CD4-positive, alpha-beta T cell treated with Interleukin-6 for 4 hours (primary cell): ENCODE measurements around the gene DNAAF6.
"Not testable (repeated sequence)": the region's sequence is repeated elsewhere in the genome, so short reads cannot be mapped to it uniquely, and the experiment has no call there.

Source experiments
- DNase-seq: peaks from one replicate; pipeline ENCODE4 v3.0.0-alpha.2; 2020; ENCODE audit warnings: mixed read lengths

Gene DNAAF6

DNA sequence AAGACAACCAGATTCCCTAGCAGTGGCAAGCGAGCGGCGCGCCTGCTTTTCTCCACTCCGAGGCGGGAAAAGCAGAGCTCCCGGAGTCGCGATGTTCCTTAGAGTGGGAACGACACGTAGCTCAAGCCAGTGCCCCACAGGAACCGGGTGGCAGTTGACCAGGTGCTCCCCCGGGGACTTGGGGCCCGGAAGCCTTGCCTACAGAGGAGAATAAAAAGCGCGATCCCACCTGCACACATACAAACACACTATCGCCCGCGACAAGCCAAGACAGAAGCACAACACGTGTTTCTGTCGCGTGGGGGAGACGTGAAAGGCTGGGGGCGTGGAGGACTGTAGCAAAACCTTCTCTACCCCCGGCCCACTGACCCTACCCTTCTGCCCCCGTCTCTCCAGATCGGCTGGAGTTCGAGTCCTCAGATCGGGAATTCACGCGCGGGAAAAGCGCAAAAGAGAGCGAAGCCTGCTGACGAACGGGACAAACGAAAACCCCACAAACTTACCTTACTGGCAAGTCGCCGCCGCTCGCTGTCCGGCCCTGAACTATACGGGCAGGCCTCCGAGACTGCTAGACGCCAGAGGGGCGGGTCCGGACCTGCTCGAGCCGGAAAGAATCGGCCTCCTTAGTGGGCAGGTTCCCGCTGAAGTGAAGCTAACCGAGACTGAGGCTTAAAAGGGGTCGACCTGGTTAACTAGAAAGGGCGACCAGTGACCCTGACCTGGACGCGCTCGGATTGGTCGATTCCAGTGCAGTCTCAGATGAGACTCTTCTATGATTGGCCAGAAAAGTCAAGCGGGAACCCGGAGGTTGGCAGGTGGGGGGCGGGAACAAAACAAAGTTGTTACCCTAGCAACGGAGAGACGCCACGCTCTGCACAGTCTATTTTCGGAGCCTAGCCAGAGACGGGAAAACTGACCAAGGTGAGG, at the start of gene DNAAF6, which contains the start of gene NUP62CL:
Gene DNAAF6, plus strand, starts transcription at position 842 of the 927 bp plus-strand sequence. CDS start 6,265 bp downstream, outside the sequence.
Gene NUP62CL, minus strand, starts transcription at position 664 of the 927 bp plus-strand sequence. CDS start 31,287 bp downstream, outside the sequence.
- peak; percentile 74 for DNase-seq

DNA sequence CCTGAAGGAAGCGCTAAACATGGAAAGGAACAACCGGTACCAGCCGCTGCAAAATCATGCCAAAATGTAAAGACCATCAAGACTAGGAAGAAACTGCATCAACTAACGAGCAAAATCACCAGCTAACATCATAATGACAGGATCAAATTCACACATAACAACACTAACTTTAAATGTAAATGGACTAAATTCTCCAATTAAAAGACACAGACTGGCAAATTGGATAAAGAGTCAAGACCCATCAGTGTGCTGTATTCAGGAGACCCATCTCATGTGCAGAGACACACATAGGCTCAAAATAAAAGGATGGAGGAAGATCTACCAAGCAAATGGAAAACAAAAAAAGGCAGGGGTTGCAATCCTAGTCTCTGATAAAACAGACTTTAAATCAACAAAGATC, 48.8 kb upstream of the DNAAF6 start:
- not testable (repeated sequence) for DNase-seq

DNA sequence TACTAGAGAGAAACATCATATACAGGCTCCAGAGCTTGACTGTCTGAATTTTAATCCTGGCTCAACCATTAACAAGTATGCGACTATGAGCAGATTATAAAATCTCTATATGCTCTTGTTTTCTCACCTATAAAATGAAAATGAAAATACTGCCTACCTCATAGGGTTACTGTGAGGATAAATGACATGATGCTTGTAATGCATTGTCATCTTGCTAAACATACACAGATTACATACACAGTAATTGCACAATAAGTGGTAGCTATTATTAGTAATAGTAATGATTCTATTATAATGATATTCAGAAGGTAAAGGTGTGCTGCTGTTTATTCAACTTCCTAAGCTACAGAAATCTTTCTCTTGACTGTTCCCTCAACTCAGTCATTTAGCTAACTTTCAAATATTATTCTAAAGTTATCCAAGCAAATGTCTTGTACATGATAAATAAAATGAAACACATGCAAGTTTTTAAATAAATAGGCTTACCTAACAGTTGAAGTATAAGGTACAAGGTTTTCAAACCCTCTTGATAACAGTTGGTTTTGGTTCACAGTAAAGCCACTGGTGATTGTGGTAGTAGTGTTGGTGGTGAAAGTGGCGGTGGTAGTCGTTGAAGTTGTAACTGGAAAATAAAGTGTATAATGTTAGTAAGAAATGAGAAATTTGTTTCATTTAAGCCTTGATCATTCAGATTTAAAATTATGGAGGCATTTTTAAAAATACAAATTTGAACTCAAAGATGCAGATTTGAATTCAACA, 39.1 kb upstream of the DNAAF6 start:
- DNase-seq = no peak

DNA sequence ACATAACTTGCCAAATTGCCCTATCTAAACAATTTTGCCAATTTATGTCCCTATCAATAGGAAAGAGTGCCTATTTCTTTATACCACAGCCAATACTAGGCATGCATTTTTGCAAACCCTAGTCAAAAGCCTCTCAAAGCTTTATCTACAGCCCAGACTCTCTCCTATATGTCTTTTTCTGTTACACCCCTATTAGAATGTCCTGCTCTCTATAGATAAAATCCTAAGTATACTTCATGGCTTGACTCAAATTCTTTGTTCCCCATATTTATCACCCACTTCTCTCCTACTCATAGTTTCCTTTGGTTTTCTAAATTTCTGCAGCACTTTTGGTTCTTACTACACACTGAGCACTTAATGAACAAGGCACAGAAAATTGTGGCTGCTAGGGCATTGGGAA, 38.2 kb upstream of the DNAAF6 start:
- DNase-seq = no peak

DNA sequence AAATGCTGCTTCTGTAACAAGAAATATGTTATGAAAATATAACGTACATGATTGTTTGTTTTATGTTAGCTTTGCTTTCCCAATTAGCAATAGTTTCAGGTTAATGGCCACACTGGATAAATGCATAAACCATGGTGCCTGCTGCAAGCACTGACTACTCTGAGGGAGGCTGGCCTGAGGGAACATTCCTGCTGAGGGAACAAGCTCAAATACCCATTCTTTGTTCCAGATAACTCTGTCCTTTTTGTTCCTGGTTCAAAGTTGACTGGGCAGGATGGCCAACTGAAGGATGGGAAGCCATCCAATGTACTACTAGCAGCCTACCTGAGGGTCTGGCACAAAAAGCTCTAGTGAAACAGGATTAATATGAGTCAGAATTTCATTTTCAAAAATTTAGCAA, 37.7 kb upstream of the DNAAF6 start:
- DNase-seq = no peak

GRCh38 chrX:107171369-107172102, 34.9 kb upstream of the DNAAF6 start:
- DNase-seq = no peak

GRCh38 chrX:107197319-107197718, 9.1 kb upstream of the DNAAF6 start:
- no peak for DNase-seq

- not testable (repeated sequence) for DNase-seq
Measured at GRCh38 chrX:107198074-107198473, 8.3 kb upstream of the DNAAF6 start.

DNA sequence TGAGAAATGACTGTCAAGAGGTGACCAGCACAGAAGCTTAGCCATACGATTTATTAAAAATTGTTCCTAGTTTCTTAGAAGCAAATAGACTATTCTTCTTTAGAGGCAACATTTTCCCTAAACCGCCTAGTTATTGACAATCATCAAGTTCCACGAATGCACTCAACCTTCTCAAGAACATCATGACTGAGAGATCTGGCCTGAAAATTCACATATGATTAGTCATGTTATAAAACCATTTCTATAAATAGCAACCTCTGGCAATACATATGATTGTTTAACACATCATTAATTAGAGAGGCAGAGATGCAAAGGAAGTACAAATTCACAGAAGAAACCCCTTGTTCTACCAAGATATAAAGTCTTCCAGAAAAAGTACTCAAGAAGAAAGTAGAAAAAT, 6.9 kb upstream of the DNAAF6 start:
- no peak for DNase-seq

DNA sequence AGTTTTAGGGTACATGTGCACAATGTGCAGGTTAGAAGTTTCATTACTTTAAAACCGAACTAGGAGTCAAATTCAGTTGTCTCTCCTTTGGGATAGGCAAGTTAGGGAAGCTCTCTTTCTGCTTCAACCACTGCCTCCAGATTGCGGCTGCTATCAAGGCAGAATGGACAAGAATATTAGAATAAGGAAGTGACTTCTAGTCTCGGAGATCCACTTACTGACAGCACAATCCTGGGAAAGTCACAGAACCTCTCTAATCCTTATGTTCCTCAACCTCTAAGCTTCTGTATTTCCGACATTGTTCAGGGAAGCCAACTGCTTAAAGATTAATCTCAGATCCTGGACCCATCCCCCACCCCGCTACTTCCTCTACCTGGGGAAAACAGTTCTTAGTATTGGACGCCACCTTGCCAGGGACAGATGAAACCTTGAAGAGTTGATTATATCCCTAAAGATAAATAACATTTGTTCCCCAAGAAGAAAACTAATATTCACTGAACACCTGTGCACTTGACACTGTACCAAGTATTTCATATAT, 2.3 kb upstream of the DNAAF6 start:
- DNase-seq = no peak

DNA sequence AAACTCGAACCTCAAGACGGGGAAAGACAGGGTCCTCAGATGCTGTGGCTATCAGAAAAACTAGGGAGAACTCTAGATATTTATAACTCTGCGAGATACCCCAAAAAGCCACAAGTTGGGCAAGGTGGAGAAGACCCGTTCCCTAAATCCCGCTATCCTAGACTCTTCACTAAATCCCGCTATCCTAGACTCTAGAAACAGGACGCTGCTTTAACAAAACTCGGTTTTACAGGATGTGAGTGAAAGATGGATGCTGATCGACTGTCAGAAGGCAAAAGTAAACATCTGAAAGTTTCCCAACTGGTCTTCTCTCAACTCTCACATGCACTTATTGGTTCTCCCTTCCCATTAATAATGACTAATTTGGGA, 270 bp downstream of the DNAAF6 start:
- no peak for DNase-seq

DNA sequence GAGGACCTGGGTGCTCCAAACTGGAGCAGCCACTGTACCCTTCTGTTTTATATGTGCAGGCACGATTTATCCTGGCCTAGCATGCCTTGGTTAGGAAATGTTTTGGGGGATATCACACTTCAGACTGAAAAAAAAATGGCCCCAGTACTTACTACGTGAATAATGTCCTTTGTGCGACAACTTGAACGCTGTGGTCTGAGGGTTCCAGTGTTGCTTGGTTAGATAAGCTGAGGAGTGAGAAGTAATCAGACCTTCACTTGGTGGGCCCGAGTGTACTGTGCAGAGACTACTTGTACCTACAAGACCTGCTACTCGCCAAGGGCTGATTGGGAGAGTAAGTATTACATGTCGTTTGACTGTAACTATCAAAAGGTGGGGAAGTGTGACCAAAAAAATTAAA, 678 bp downstream of the DNAAF6 start:
- no peak for DNase-seq

DNA sequence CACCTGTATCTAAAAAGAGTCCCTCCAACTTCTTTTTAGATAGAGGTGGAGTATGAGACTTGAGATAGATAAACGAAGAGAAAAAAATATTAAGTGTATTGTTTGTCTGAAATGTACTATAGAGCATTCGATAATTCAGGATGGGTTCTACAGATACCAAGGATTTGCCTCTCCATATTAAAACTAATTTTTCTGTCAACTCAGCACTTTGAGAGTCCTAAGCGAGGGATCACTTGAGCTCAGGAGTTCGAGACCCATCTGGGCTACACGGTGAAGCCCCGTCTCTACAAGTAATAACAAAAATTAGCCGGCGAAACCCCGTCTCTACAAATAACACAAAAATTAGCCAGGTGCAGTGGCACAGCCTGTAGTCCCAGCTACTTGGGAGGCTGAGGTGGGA, 1.5 kb downstream of the DNAAF6 start:
- DNase-seq = no peak

- no peak for DNase-seq
Measured at GRCh38 chrX:107213477-107213876, 7.1 kb downstream of the DNAAF6 start.

GRCh38 chrX:107226757-107227156, 20.3 kb downstream of the DNAAF6 start:
- no peak for DNase-seq

GRCh38 chrX:107227780-107228485, 21.5 kb downstream of the DNAAF6 start:
- DNase-seq = no peak

GRCh38 chrX:107228486-107228819, 22.0 kb downstream of the DNAAF6 start:
- no peak for DNase-seq

- DNase-seq = peak; percentile 23
Measured at GRCh38 chrX:107272431-107272921, 66.1 kb downstream of the DNAAF6 start.

DNA sequence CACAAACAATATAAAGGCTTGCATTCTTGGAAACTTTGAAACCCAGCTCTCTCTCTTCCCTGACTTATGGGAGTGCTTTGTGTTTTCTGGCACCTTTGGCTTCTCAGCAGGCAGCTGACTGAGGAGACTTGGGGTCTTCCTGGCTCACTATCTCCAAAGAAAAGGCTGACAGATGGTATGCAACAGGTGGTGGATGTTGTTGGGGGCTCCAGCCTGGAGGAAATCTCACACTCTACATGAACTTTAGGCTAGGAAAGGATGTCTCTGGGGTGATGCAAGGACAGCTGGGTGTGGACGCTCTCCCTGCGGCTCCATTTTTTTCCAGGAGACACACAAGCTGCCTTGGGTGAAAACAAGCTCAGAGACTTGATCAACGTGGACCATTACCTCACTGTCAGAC, 67.4 kb downstream of the DNAAF6 start:
- DNase-seq = no peak

DNA sequence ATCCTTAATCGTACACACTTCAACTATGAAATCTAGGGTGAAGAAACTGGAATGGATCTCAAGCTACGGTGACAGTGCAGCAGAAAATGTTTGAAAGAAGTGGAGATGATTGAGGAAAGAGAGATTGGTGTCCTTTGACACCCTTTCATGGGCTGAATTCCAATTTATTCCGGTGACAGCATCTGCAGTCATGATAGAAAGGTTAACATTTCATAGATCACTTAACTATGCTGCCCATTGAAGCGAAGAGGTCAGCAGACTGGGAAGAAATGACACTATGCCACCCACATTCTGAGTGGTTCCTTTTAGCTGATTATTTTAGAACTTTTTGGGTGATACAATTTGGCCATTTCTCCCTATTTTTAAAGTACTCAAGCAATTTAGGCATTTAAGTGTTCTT, 82.3 kb downstream of the DNAAF6 start:
- no peak for DNase-seq

DNA sequence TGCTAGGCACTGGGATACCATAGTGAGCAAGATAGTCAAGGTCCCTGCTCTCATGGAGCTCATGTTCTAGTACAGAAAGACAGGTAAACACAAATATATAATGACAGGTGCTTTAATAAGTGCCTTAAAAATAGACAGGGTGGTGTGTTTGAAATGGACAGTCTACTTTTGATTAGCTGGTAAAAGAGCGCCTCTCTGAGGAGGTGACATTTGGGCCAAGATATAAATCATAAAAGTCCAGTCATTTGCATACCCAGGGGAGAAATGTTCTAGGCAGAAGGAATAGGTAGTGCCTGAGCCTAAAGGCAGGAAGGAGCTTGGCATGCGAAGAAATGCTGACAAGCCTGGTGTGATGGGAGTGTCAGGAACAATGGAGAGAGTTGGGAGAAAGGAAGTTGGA, 83.6 kb downstream of the DNAAF6 start:
- no peak for DNase-seq

- no peak for DNase-seq
Measured at GRCh38 chrX:107293056-107293455, 86.6 kb downstream of the DNAAF6 start.
